ENCODE results near the gene KLHL29. TPM values are rescaled to one million over a fixed set of nuclear protein-coding genes. Genes with fewer than 3 reads are reported as not detected.

KLHL29 gene
- total RNA-seq, 1 donor from 2014 or later = 8.4 TPM

GRCh38 chr2:23530206-23530908 lies 145.4 kb downstream of the KLHL29 start:
- H3K36me3 Mint-ChIP-seq (ENCODE audit: low read depth) = no peaks in the 10 kb centered on the region
- no peaks in the 10 kb centered on the region for H3K27me3 Mint-ChIP-seq (ENCODE audit: low read depth)
- TF ChIP-seq CTCF (conservative IDR thresholded peaks at IDR 0.05) = no peak
- no peak for DNase-seq (ENCODE audit: low read depth, low spot score)
- no peaks in the 10 kb centered on the region for H3K9me3 Mint-ChIP-seq
- peaks cover 25% of the 10 kb centered on the region for H3K4me1 Mint-ChIP-seq
- peak overlapping the region; percentile 20 for H3K27ac Mint-ChIP-seq (ENCODE audit: unreplicated experiment)
- no peak overlapping the region for H3K4me3 Mint-ChIP-seq

GRCh38 chr2:23530909-23531276 lies 145.9 kb downstream of the KLHL29 start:
- TF ChIP-seq CTCF (conservative IDR thresholded peaks at IDR 0.05) = no peak
- H3K9me3 Mint-ChIP-seq = no peaks in the 10 kb centered on the region
- peaks cover 28% of the 10 kb centered on the region for H3K4me1 Mint-ChIP-seq
- H3K27ac Mint-ChIP-seq (ENCODE audit: unreplicated experiment) = peak overlapping the region; percentile 24
- no peaks in the 10 kb centered on the region for H3K36me3 Mint-ChIP-seq (ENCODE audit: low read depth)
- no peaks in the 10 kb centered on the region for H3K27me3 Mint-ChIP-seq (ENCODE audit: low read depth)
- DNase-seq (ENCODE audit: low read depth, low spot score) = no peak
- H3K4me3 Mint-ChIP-seq = no peak overlapping the region

GRCh38 chr2:23531280-23531679 lies 146.3 kb downstream of the KLHL29 start:
- H3K4me1 Mint-ChIP-seq = peaks cover 28% of the 10 kb centered on the region
- no peaks in the 10 kb centered on the region for H3K36me3 Mint-ChIP-seq (ENCODE audit: low read depth)
- no peaks in the 10 kb centered on the region for H3K9me3 Mint-ChIP-seq
- H3K4me3 Mint-ChIP-seq = no peak overlapping the region
- TF ChIP-seq CTCF (conservative IDR thresholded peaks at IDR 0.05) = no peak
- H3K27me3 Mint-ChIP-seq (ENCODE audit: low read depth) = no peaks in the 10 kb centered on the region
- H3K27ac Mint-ChIP-seq (ENCODE audit: unreplicated experiment) = no peak overlapping the region
- DNase-seq (ENCODE audit: low read depth, low spot score) = no peak

GRCh38 chr2:23531881-23532280 lies 146.9 kb downstream of the KLHL29 start:
- DNase-seq (ENCODE audit: low read depth, low spot score) = no peak
- H3K27ac Mint-ChIP-seq (ENCODE audit: unreplicated experiment) = no peak overlapping the region
- no peak overlapping the region for H3K4me3 Mint-ChIP-seq
- H3K27me3 Mint-ChIP-seq (ENCODE audit: low read depth) = no peaks in the 10 kb centered on the region
- H3K36me3 Mint-ChIP-seq (ENCODE audit: low read depth) = no peaks in the 10 kb centered on the region
- H3K9me3 Mint-ChIP-seq = no peaks in the 10 kb centered on the region
- H3K4me1 Mint-ChIP-seq = peaks cover 34% of the 10 kb centered on the region
- TF ChIP-seq CTCF (conservative IDR thresholded peaks at IDR 0.05) = no peak

DNA sequence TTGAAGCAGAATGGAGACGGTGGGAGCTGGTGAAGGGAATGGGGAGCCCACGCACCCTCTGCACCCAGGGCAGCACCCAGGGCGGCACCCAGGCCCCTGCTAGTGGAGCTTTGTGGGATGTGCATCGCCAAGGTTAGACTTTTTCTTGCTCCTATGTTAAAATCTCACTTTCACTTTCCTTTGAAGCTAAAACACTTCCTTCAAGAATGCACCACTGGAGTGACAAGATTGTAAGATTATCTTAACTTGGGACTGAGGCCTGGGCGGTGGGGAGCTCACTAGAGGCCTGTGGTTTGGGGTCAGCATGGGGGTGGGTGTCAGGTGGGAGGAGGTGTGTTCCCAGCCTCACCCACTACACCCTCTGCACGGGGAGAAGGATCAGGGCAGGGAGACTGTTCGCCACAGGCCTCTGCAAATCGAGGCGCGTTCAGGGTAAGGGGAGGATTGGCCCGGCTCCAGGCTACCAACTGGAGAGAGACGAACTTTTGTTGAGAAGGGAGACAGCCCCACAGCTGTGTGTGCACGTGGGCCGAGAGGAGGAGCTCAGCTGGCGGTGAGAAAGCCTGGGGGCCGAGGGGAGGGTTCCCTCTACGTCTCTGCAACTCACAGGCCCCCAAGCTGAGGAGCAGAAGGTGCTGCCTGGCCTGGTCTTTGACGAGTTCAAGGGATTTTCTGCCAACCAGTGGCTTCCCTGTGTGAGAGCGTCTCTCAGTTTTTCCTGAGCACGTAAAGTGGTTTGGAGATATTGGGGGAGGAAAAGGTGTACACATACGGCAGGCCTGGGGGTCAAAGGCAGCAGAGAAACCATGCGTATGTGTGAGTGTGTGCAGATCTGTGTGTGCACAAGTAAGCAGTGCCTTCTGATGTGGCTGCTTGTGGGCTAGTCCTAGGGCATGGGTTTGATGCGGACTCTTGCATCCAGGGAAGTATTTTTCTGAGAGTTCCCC lies 147.7 kb downstream of the KLHL29 start:
- Mint-ChIP-seq H3K27ac (ENCODE audit: unreplicated experiment) (peak overlapping the region; percentile 71), H3K4me1 (peaks cover 37% of the 10 kb centered on the region), H3K9me3 (no peaks in the 10 kb centered on the region), H3K27me3 (ENCODE audit: low read depth) (no peaks in the 10 kb centered on the region), H3K36me3 (ENCODE audit: low read depth) (no peaks in the 10 kb centered on the region), H3K4me3 (peak overlapping the region; percentile 20)
- DNase-seq (ENCODE audit: low read depth, low spot score) = no peak
- TF ChIP-seq CTCF (conservative IDR thresholded peaks at IDR 0.05) = no peak
